ENCODE results near the gene ALDH1A2.

- TF ChIP-seq POLR2A (IDR thresholded peaks at IDR 0.05) (no peak), POLR2AphosphoS5 (IDR thresholded peaks at IDR 0.05; ENCODE audit: insufficient read depth in 1 of 2, low read depth in 1 of 2) (no peak)
- TF ChIP-seq, protein P1, sequence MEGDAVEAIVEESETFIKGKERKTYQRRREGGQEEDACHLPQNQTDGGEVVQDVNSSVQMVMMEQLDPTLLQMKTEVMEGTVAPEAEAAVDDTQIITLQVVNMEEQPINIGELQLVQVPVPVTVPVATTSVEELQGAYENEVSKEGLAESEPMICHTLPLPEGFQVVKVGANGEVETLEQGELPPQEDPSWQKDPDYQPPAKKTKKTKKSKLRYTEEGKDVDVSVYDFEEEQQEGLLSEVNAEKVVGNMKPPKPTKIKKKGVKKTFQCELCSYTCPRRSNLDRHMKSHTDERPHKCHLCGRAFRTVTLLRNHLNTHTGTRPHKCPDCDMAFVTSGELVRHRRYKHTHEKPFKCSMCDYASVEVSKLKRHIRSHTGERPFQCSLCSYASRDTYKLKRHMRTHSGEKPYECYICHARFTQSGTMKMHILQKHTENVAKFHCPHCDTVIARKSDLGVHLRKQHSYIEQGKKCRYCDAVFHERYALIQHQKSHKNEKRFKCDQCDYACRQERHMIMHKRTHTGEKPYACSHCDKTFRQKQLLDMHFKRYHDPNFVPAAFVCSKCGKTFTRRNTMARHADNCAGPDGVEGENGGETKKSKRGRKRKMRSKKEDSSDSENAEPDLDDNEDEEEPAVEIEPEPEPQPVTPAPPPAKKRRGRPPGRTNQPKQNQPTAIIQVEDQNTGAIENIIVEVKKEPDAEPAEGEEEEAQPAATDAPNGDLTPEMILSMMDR (IDR thresholded peaks at IDR 0.05): no peak
Measured at GRCh38 chr15:58014040-58014439, 51.5 kb downstream of the ALDH1A2 start.
